Esophagus muscularis mucosa (tissue), 4 donors: ENCODE measurements around the gene ADCY4.

ENCODE experiments used
- CTCF ChIP-seq, 3 experiments: fragments of 200-600 bp in 2 of 3; fragments of 450-650 bp in 1 of 3; sonication (generic) in 2 of 3; IDR thresholded peaks; one replicate each; pipeline ENCODE4 v1.5.1; 2017 to 2019; ENCODE audit warnings: antibody characterized with exemption in 3 of 3, mild to moderate bottlenecking in 2 of 3, moderate library complexity in 1 of 3
- EP300 ChIP-seq: sonication (generic); formaldehyde crosslinking; IDR thresholded peaks from one replicate; pipeline ENCODE4 v1.6.1; 2017; ENCODE audit warnings: antibody characterized with exemption
- POLR2A ChIP-seq: fragments of 450-650 bp; IDR thresholded peaks from one replicate; pipeline ENCODE4 v1.6.1; 2017; ENCODE audit warnings: antibody characterized with exemption, moderate library complexity, mild to moderate bottlenecking, low read depth
- POLR2AphosphoS5 ChIP-seq, 2 donors: sonication (generic); formaldehyde crosslinking; IDR thresholded peaks; one replicate each; pipeline ENCODE4 v1.6.1; 2017; ENCODE audit warnings: antibody characterized with exemption in 2 of 2

- TF ChIP-seq CTCF (IDR thresholded peaks at IDR 0.05) (no peak), POLR2A (no peak), POLR2AphosphoS5 (IDR thresholded peaks at IDR 0.05) (no peak), EP300 (no peak)
Measured at GRCh38 chr14:24367514-24368211, 32.8 kb upstream of the ADCY4 start, which contains the start of gene NFATC4.
